Raji (cell line): ENCODE results near the gene WSB2.

Source experiments
- POLR2A ChIP-seq: IDR thresholded peaks from 2 replicates; pipeline ENCODE4 v1.6.1; 2011; ENCODE audit warnings: low read depth, low read length, control low read depth; ENCODE audit not compliant: insufficient read depth

Gene WSB2

GRCh38 chr12:117986705-117987469 is 74.1 kb downstream of the WSB2 start:
- TF ChIP-seq POLR2A = no peak

GRCh38 chr12:117985182-117985581 is 75.8 kb downstream of the WSB2 start:
- no peak for TF ChIP-seq POLR2A
